SK-N-MC (cell line): ENCODE measurements around the gene ASPG.

ENCODE experiments used
- DNase-seq: peaks from one replicate; pipeline ENCODE4 v3.0.0-alpha.2; 2011; ENCODE audit warnings: low read depth, low spot score
- H3K27ac ChIP-seq: fragments of 200-600 bp; sonication (generic); 2 replicates; pipeline ENCODE4 v1.5.1; 2016; ENCODE audit warnings: mixed run types
- H3K36me3 ChIP-seq: fragments of 200-600 bp; sonication (generic); 2 replicates; pipeline ENCODE4 v1.6.1; 2017; ENCODE audit warnings: antibody characterized with exemption, low read length, mixed read lengths; ENCODE audit not compliant: insufficient read depth
- H3K4me3 ChIP-seq: fragments of 200-600 bp; sonication (generic); 2 replicates; pipeline ENCODE4 v1.5.1; 2016
- H3K9ac ChIP-seq: fragments of 200-600 bp; sonication (generic); 2 replicates; pipeline ENCODE4 v1.8.0; 2017; ENCODE audit warnings: mixed run types, mixed read lengths; ENCODE audit not compliant: insufficient read length
- H3K9me3 ChIP-seq: fragments of 200-600 bp; sonication (generic); 2 replicates; pipeline ENCODE4 v1.6.1; 2017; ENCODE audit warnings: low read depth, mild to moderate bottlenecking, antibody characterized with exemption, low read length, moderate library complexity, mixed read lengths
- EZH2 ChIP-seq: fragments of 200-600 bp; sonication (generic); IDR thresholded peaks from one replicate; pipeline ENCODE4 v1.6.1; 2017; ENCODE audit warnings: antibody characterized with exemption
- FOXP2 ChIP-seq: optimal IDR thresholded peaks from 2 replicates; pipeline ENCODE3; 2011; ENCODE audit warnings: mild to moderate bottlenecking, moderate library complexity; ENCODE audit not compliant: insufficient read depth; ENCODE audit errors: extremely low read length, control extremely low read depth
- POLR2AphosphoS5 ChIP-seq: IDR thresholded peaks from 2 replicates; pipeline ENCODE4 v1.6.1; 2012; ENCODE audit warnings: mild to moderate bottlenecking, low read depth, low read length, borderline replicate concordance

Gene ASPG

DNA sequence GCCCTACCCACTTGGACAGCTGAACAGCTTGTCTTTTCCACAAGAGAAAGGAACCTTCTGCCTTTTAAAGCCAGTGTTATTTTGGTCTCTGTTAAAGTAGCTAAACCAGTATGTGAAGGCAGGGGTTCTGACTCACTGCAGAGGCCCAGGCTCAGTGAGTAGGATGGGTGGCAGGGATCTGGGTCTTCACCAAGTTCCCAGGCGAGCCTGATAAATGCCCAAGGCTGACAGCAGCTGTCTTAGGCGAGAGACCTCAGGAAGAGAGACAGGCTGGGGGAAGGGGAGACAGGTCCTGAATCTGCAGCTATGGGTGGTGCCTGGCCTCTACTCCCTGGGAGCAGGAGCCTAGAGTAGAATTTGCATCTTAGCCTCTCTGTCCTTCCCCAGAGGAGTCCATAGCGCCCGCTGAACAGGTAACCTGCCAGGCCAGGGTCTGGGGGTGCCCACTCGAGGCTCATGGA, 34.8 kb downstream of the ASPG start:
- H3K4me3 ChIP-seq, result no peak overlapping the region
- H3K27ac ChIP-seq, result no peak overlapping the region
- TF ChIP-seq POLR2AphosphoS5 (no peak), FOXP2 (no peak), EZH2 (no peak)
- H3K9ac ChIP-seq, result no peak overlapping the region
- no peak for DNase-seq
- H3K36me3 ChIP-seq, result no peaks in the 10 kb centered on the region
- no peaks in the 10 kb centered on the region for H3K9me3 ChIP-seq

DNA sequence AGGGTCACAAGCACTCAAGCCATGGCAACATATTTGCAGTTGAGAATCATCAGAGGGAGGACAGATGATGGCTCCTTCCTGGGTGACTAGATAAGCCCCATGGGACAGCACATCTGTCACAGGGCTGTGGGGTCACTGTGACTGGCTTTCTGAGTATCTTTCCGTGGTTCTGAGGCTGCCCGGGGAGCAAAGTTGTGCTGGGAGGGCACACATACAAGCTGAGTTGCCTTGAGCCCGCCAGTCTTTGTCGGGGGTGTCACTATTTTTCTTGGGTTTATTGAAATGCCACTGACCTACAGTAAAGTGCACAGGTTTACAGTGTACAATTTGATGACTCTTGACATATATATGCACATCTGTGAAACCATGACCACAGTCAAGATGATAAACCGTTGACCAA, 35.6 kb downstream of the ASPG start:
- Histone ChIP-seq H3K27ac (no peak overlapping the region), H3K4me3 (no peak overlapping the region), H3K9ac (no peak overlapping the region), H3K9me3 (no peaks in the 10 kb centered on the region), H3K36me3 (no peaks in the 10 kb centered on the region)
- TF ChIP-seq EZH2 (no peak), POLR2AphosphoS5 (no peak), FOXP2 (no peak)
- no peak for DNase-seq

DNA sequence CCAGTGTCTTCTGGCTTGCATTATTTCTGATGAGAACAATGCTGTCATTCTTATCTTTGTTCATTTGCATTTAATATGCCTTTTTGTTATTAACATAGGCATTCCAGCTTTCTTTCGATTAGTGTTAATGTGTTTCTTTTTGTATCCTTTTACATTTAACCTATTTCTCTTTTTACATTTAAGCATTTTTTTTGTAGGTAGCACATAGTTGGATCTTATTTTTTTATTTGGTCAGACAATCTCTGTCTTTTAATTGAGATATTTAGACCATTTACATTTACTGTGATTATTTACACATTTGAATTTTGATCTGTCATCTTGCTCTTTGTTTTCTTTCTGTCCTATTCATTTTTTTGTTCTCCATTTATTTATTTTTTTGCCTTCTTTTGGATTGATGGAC, 38.4 kb downstream of the ASPG start:
- Histone ChIP-seq H3K27ac (no peak overlapping the region), H3K9me3 (no peaks in the 10 kb centered on the region), H3K4me3 (no peak overlapping the region), H3K36me3 (no peaks in the 10 kb centered on the region), H3K9ac (no peak overlapping the region)
- no peak for TF ChIP-seq EZH2
- no peak for DNase-seq

DNA sequence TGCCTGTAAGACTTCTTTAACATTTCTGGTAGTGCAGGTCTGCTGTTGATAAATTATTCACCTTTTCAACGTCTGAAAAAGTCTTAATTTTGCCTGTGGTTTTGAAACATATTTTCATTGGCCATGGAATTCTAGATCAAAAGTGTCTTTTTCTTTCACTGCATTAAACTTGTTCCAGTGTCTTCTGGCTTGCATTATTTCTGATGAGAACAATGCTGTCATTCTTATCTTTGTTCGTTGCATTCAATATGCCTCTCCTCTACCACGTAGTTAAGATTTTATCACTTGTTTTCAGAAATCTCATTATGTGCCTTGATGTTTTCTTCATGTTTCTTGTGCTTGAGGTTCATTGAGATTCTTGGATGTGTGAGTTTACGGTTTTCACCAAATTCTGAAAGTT, 39.5 kb downstream of the ASPG start:
- Histone ChIP-seq H3K9me3 (peaks cover 6% of the 10 kb centered on the region; the same call in 1 of the 2 replicates), H3K4me3 (no peak overlapping the region), H3K36me3 (no peaks in the 10 kb centered on the region), H3K27ac (no peak overlapping the region), H3K9ac (no peak overlapping the region)
- TF ChIP-seq EZH2 (no peak), FOXP2 (no peak), POLR2AphosphoS5 (no peak)
- DNase-seq, result no peak

DNA sequence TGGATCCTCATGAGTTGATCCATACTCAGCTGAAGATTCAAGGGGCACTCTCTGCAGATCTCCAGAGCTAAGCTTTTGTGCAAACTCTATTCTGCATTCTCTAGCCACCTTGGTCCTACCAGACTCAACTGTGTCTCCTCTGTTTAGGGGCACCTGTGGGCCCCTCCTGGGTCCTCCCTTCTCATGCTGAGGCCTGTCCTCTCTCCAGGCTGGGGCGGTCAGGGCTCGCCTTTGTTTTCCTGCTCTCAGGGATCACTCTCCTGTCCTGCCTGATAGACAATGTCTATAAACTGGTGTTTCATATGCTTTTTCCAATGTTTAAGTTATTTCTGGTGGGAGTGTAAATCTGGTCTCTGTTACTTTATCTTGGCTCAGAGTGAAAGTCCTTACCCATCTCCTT, 41.3 kb downstream of the ASPG start:
- H3K27ac ChIP-seq, result no peak overlapping the region
- H3K36me3 ChIP-seq, result no peaks in the 10 kb centered on the region
- H3K4me3 ChIP-seq, result no peak overlapping the region
- peaks cover 6% of the 10 kb centered on the region; the same call in 1 of the 2 replicates for H3K9me3 ChIP-seq
- TF ChIP-seq EZH2 (no peak), FOXP2 (no peak), POLR2AphosphoS5 (no peak)
- DNase-seq, result no peak
- H3K9ac ChIP-seq, result no peak overlapping the region

DNA sequence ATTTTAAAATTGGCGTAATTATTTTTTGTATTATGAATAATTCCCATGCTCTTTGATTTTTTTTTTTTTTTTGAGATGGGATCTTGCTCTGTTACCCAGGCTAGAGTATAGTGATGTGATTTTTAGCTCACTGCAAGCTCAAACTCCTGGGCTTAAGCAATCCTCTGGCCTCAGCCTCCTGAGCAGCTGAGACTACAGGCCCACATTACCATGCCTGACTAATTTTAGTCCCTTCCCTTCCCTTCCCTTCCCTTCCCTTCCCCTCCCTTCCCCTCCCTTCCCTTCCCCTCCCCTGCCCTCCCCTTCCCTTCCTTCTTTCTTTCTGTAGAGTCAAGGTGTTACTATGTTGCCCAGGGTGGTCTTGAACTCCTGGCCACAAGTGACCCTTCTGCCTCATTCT, 43.5 kb downstream of the ASPG start:
- Histone ChIP-seq H3K36me3 (no peaks in the 10 kb centered on the region), H3K4me3 (no peak overlapping the region), H3K9me3 (peaks cover 6% of the 10 kb centered on the region; the same call in 1 of the 2 replicates), H3K9ac (no peak overlapping the region), H3K27ac (no peak overlapping the region)
- DNase-seq, result no peak
- TF ChIP-seq EZH2 (no peak), FOXP2 (no peak), POLR2AphosphoS5 (no peak)

DNA sequence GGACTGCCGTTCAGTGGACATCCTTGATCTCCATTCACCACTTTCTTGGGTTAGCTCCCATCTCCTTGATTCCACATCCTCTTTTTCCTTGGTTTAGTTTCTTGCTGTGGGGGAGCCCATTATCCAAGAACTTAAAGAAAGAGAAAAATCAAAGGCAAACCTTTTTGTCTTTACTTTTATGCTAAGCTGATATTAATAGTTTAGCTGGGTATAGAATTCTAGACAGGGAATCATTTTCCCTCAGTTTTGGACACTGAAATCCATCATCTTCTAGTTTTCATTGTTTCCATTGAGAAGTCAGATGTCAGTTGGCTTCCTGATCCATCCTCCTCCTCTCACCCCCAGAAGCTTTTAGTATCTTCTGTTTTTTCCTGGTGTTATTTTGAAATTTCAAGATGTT, 44.1 kb downstream of the ASPG start:
- H3K9me3 ChIP-seq, result peaks cover 6% of the 10 kb centered on the region; the same call in 1 of the 2 replicates
- no peak overlapping the region for H3K4me3 ChIP-seq
- no peak overlapping the region for H3K27ac ChIP-seq
- TF ChIP-seq EZH2 (no peak), FOXP2 (no peak), POLR2AphosphoS5 (no peak)
- no peak overlapping the region for H3K9ac ChIP-seq
- DNase-seq, result no peak
- H3K36me3 ChIP-seq, result no peaks in the 10 kb centered on the region

DNA sequence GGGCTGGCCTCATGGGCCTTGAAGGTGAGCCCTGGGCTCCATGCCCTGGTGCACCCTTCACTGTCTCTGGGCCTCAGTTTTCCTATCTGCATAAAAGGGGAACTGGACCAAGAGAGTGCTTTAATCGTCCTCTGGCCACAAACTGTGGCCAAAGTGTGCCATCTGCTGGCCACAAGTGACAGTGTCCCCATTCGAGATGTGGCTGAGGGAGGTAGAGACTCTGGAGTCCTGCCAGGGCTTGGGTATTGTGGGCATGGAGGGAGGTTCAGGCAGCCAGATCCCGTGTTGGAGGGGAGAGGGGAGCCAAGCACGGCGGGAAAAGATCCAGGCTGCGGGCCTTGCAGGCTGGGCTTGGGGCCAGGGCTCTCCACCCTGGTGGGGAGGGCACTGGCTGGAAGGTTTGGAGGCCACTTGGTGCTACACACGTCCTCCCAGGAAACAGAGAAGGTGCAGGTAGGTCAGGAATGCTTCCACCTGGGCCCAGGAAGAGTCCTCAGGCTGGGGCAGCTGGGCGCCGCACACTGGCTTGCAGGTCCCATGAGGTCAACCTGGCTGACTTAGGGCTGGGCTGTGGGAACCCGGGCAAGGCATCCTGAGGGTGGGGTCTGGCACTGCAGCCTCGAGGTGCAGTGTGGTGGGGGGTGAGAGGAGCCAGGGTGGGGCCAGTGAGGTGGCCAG, 45.6 kb downstream of the ASPG start:
- TF ChIP-seq POLR2AphosphoS5, result no peak
- TF ChIP-seq EZH2, result no peak
- TF ChIP-seq FOXP2, result no peak
- H3K27ac ChIP-seq, result no peak overlapping the region
- peaks cover 6% of the 10 kb centered on the region; the same call in 1 of the 2 replicates for H3K9me3 ChIP-seq
- no peak overlapping the region for H3K9ac ChIP-seq
- no peak for DNase-seq
- no peak overlapping the region for H3K4me3 ChIP-seq
- H3K36me3 ChIP-seq, result no peaks in the 10 kb centered on the region
